ENCODE results near the gene FEN1. TPM values are rescaled to one million over a fixed set of nuclear protein-coding genes. Genes with fewer than 3 reads are reported as not detected.

Gene FEN1
- polyA plus RNA-seq, 3 donors, result 3.5 to 6.4 (median 4.3) TPM

GRCh38 chr11:61752117-61752924 is 40.4 kb upstream of the FEN1 start, which contains the start of gene MYRF:
MYRF (plus strand) TSS chr11:61752636; CDS start chr11:61752745, 109 bp downstream.
- H2AFZ ChIP-seq (ENCODE audit: insufficient read depth, low read depth, low read length, poor library complexity, severe bottlenecking), result peak within 1 kb of the TSS; percentile 67
- H3K27ac Mint-ChIP-seq, result peak within 1 kb of the TSS in 2 of 7 donors; percentile 37 to 69
- peaks cover 0 to 6% (median 0%) of the 10 kb centered on the region in 7 donors for H3K9me3 Mint-ChIP-seq
- peaks cover 0 to 4% of the 10 kb centered on the region in 2 donors for H3K36me3 Mint-ChIP-seq
- peaks cover 7 to 28% of the 10 kb centered on the region in 2 donors for H3K4me1 ChIP-seq (ENCODE audit: control insufficient read depth in 1 of 2, insufficient read depth in 2 of 2, low read length in 2 of 2)
- H3K27ac ChIP-seq (ENCODE audit: low read depth in 1 of 2, low read length in 2 of 2), result no peak within 1 kb of the TSS
- H4K20me1 ChIP-seq (ENCODE audit: insufficient read depth, low read length), result no peaks in the 10 kb centered on the region
- H3K79me2 ChIP-seq (ENCODE audit: insufficient read depth, low read length), result no peaks in the 10 kb centered on the region
- H3K4me1 Mint-ChIP-seq, result peaks cover 22% of the 10 kb centered on the region
- peaks cover 23 to 37% (median 30%) of the 10 kb centered on the region in 3 donors for H3K27me3 Mint-ChIP-seq (ENCODE audit: low read depth in 3 of 3)
- no peaks in the 10 kb centered on the region for H3K9me3 ChIP-seq (replicated peaks in 1 of 2; ENCODE audit: control insufficient read depth in 1 of 2, insufficient read depth in 1 of 2, low read length in 2 of 2)
- intact Hi-C loops (cut with micrococcal nuclease), result no loop called here
- DNase-seq, result peak; percentile 15 to 48 (median 36)
- peak within 1 kb of the TSS; percentile 61 to 87 for H3K4me3 Mint-ChIP-seq
- WGBS (ENCODE audit: insufficient coverage), result 4% methylated on average over 90 of the region's 93 CpGs
- H3K4me3 ChIP-seq (replicated peaks in 1 of 3; ENCODE audit: low read depth in 2 of 3, low read length in 3 of 3), result peak within 1 kb of the TSS in 2 of 3 experiments; percentile 28 to 63
- no peaks in the 10 kb centered on the region for H3K36me3 ChIP-seq (replicated peaks in 1 of 2; ENCODE audit: control insufficient read depth in 1 of 2, insufficient read depth in 2 of 2, low read length in 2 of 2)
- peaks cover 4 to 37% of the 10 kb centered on the region in 2 donors for H3K27me3 ChIP-seq (ENCODE audit: control insufficient read depth in 2 of 2, insufficient read depth in 2 of 2, low read length in 2 of 2)
- H3K9ac ChIP-seq (ENCODE audit: insufficient read depth, low read length, poor library complexity, severe bottlenecking), result no peak within 1 kb of the TSS
- H3K4me2 ChIP-seq (replicated peaks; ENCODE audit: extremely low read depth, low read length, poor library complexity, severe bottlenecking), result peak within 1 kb of the TSS; percentile 75
- TF ChIP-seq CTCF (IDR thresholded peaks at IDR 0.05), result peak; percentile 62

GRCh38 chr11:61752925-61753521 is 39.7 kb upstream of the FEN1 start:
- Mint-ChIP-seq H3K4me3 (peak overlapping the region; percentile 61 to 87), H3K4me1 (peaks cover 22% of the 10 kb centered on the region), H3K27me3 (ENCODE audit: low read depth in 3 of 3) (peaks cover 23 to 37% (median 32%) of the 10 kb centered on the region in 3 donors), H3K36me3 (peaks cover 0 to 4% of the 10 kb centered on the region in 2 donors), H3K9me3 (peaks cover 0 to 6% (median 0%) of the 10 kb centered on the region in 7 donors), H3K27ac (peak overlapping the region in 2 of 7 donors; percentile 37 to 69)
- Histone ChIP-seq H4K20me1 (ENCODE audit: insufficient read depth, low read length) (no peaks in the 10 kb centered on the region), H3K9me3 (replicated peaks in 1 of 2; ENCODE audit: control insufficient read depth in 1 of 2, insufficient read depth in 1 of 2, low read length in 2 of 2) (no peaks in the 10 kb centered on the region), H2AFZ (ENCODE audit: insufficient read depth, low read depth, low read length, poor library complexity, severe bottlenecking) (peak overlapping the region; percentile 67), H3K4me1 (ENCODE audit: control insufficient read depth in 1 of 2, insufficient read depth in 2 of 2, low read length in 2 of 2) (peaks cover 7 to 21% of the 10 kb centered on the region in 2 donors), H3K4me3 (replicated peaks in 1 of 3; ENCODE audit: low read depth in 2 of 3, low read length in 3 of 3) (peak overlapping the region in 2 of 3 experiments; percentile 28 to 63), H3K4me2 (replicated peaks; ENCODE audit: extremely low read depth, low read length, poor library complexity, severe bottlenecking) (peak overlapping the region; percentile 75), H3K9ac (ENCODE audit: insufficient read depth, low read length, poor library complexity, severe bottlenecking) (no peak overlapping the region), H3K79me2 (ENCODE audit: insufficient read depth, low read length) (no peaks in the 10 kb centered on the region), H3K27ac (ENCODE audit: low read depth in 1 of 2, low read length in 2 of 2) (no peak overlapping the region), H3K36me3 (replicated peaks in 1 of 2; ENCODE audit: control insufficient read depth in 1 of 2, insufficient read depth in 2 of 2, low read length in 2 of 2) (no peaks in the 10 kb centered on the region), H3K27me3 (ENCODE audit: control insufficient read depth in 2 of 2, insufficient read depth in 2 of 2, low read length in 2 of 2) (peaks cover 4 to 37% of the 10 kb centered on the region in 2 donors)
- peak; percentile 1 for TF ChIP-seq CTCF (IDR thresholded peaks at IDR 0.05)
- 42% methylated on average over 17 of the region's 17 CpGs for whole genome bisulfite sequencing (ENCODE audit: insufficient coverage)
- intact Hi-C loops (cut with micrococcal nuclease), result no loop called here
- no peak for DNase-seq

All from CD14-positive monocyte (primary cell).